OCI-LY3 (cell line): ENCODE data around the gene PTTG1IP.

ENCODE experiments used
- EZH2phosphoT487 ChIP-seq: fragments of 200-600 bp; shearing (Covaris generic); IDR thresholded peaks from 2 replicates; pipeline ENCODE4 v1.6.1; 2018; ENCODE audit warnings: antibody characterized with exemption, mixed run types, low read depth
- TF ChIP-seq, protein P1 (sequence below): fragments of 200-600, 300-600 bp; sonication (generic); IDR thresholded peaks from 2 replicates; pipeline ENCODE4 v1.5.1; 2014; ENCODE audit warnings: antibody characterized with exemption, low read length, low read depth

DNA sequence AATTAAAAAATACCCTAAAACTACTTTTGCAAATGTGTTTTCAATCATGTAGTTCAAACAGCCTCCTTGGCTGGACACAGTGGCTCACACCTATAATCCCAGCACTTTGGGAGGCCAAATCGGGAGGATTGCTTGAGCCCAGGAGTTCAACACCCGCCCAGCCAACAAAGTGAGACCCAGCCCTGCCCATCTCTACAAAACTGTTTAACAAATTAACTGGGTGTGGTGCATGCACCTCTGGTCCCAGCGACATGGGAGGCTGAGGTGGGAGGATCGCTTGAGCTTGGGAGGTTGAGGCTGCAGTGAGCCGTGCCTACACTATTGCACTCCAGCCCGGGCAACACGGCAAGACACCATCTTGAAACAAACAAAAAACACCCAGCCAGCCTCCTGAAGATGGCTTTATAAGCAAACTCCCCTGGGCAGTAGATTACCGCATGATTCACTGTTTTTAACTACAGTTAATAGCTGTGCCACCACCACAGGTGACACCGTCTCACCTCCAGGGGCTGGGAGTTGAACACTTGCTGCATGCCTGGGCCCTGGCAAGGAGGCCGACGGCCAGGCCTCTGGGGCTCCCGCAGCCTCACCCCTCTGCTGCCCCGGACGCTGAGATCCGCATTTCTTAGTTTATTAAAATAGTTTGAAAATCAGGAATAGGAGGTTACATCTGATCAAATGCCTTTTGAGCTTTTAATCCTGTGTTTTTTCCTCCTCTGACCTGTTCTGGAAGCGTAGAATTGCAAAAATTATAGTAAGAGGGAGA is 16.2 kb downstream of the PTTG1IP start:
- TF ChIP-seq, protein P1, sequence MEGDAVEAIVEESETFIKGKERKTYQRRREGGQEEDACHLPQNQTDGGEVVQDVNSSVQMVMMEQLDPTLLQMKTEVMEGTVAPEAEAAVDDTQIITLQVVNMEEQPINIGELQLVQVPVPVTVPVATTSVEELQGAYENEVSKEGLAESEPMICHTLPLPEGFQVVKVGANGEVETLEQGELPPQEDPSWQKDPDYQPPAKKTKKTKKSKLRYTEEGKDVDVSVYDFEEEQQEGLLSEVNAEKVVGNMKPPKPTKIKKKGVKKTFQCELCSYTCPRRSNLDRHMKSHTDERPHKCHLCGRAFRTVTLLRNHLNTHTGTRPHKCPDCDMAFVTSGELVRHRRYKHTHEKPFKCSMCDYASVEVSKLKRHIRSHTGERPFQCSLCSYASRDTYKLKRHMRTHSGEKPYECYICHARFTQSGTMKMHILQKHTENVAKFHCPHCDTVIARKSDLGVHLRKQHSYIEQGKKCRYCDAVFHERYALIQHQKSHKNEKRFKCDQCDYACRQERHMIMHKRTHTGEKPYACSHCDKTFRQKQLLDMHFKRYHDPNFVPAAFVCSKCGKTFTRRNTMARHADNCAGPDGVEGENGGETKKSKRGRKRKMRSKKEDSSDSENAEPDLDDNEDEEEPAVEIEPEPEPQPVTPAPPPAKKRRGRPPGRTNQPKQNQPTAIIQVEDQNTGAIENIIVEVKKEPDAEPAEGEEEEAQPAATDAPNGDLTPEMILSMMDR, result no peak
- TF ChIP-seq EZH2phosphoT487, result no peak
